SK-MEL-5 (cell line): ENCODE measurements around the gene ROBO2. TPM values are rescaled to one million over a fixed set of nuclear protein-coding genes. Genes with fewer than 3 reads are reported as not detected.

ENCODE experiments used
- DNase-seq: peaks from one replicate; pipeline ENCODE4 v3.0.0-alpha.2; 2016; ENCODE audit warnings: low read depth, low spot score
- in situ Hi-C: cut with HindIII; loops from 2 replicates; pipeline ENCODE4 v1.10.0; 2016; ENCODE audit warnings: low sequenced_read_pairs, high pct_unique_total_duplicates, low pct_unique_long_range_greater_than_20kb
- total RNA-seq: library from RNA; depleted of rRNA; stranded (reverse); fragments of >200 nt; shearing (Covaris generic); gene quantifications from 2 replicates; pipeline ENCODE4 v1.2.3, GENCODE V29; 2014

Gene ROBO2
- total RNA-seq, 1 experiment from 2014 or later = 32.3 TPM

GRCh38 chr3:77460326-77460725, 420.4 kb downstream of the ROBO2 start:
- in situ Hi-C loops = no loop called here

GRCh38 chr3:77462951-77463350, 423.1 kb downstream of the ROBO2 start:
- in situ Hi-C loops = no loop called here
- DNase-seq = no peak

More at GRCh38 chr3:77460326-77460725, 420.4 kb downstream of the ROBO2 start:
- DNase-seq = no peak

GRCh38 chr3:77464111-77464688, 424.3 kb downstream of the ROBO2 start:
- in situ Hi-C loops = no loop called here

GRCh38 chr3:77466562-77467115, 426.7 kb downstream of the ROBO2 start:
- no peak for DNase-seq
- in situ Hi-C loops = no loop called here

More at GRCh38 chr3:77464111-77464688, 424.3 kb downstream of the ROBO2 start:
- DNase-seq = no peak

- in situ Hi-C loops = no loop called here
- peak; percentile 15 for DNase-seq
Observed at GRCh38 chr3:77467702-77468625, 428.1 kb downstream of the ROBO2 start.

GRCh38 chr3:77468626-77469020, 428.7 kb downstream of the ROBO2 start:
- no peak for DNase-seq
- in situ Hi-C loops = no loop called here

GRCh38 chr3:77475507-77475906, 435.6 kb downstream of the ROBO2 start:
- DNase-seq = no peak
- in situ Hi-C loops = no loop called here

GRCh38 chr3:77479021-77479420, 439.1 kb downstream of the ROBO2 start:
- in situ Hi-C loops = no loop called here
- no peak for DNase-seq

GRCh38 chr3:77489216-77489615, 449.3 kb downstream of the ROBO2 start:
- in situ Hi-C loops = no loop called here

GRCh38 chr3:77491961-77492360, 452.1 kb downstream of the ROBO2 start:
- in situ Hi-C loops = no loop called here
- no peak for DNase-seq

More at GRCh38 chr3:77489216-77489615, 449.3 kb downstream of the ROBO2 start:
- peak; percentile 55 for DNase-seq

GRCh38 chr3:77500721-77501120, 460.8 kb downstream of the ROBO2 start:
- DNase-seq = no peak
- in situ Hi-C loops = no loop called here

GRCh38 chr3:77506384-77506783, 466.5 kb downstream of the ROBO2 start:
- DNase-seq = peak; percentile 47
- in situ Hi-C loops = no loop called here

GRCh38 chr3:77513542-77513941, 473.6 kb downstream of the ROBO2 start:
- no peak for DNase-seq
- in situ Hi-C loops = no loop called here

- in situ Hi-C loops = no loop called here
- no peak for DNase-seq
Observed at GRCh38 chr3:77514766-77515165, 474.9 kb downstream of the ROBO2 start.

GRCh38 chr3:77524463-77524862, 484.6 kb downstream of the ROBO2 start:
- no peak for DNase-seq
- in situ Hi-C loops = no loop called here

- in situ Hi-C loops = no loop called here
- DNase-seq = no peak
Observed at GRCh38 chr3:77524946-77525682, 485.2 kb downstream of the ROBO2 start.

GRCh38 chr3:77526573-77527113, 486.7 kb downstream of the ROBO2 start:
- no peak for DNase-seq
- in situ Hi-C loops = no loop called here

GRCh38 chr3:77529522-77529921, 489.6 kb downstream of the ROBO2 start:
- DNase-seq = no peak
- in situ Hi-C loops = no loop called here
